Loucy (cell line): Measurements from ENCODE around the gene SYNRG.

ENCODE experiments used
- EZH2phosphoT487 ChIP-seq: fragments of 200-600 bp; IDR thresholded peaks from 2 replicates; pipeline ENCODE4 v1.6.1; 2018; ENCODE audit warnings: antibody characterized with exemption, mild to moderate bottlenecking, moderate library complexity, borderline replicate concordance
- TF ChIP-seq, protein P1 (sequence below): fragments of 200-600 bp; sonication (generic); conservative IDR thresholded peaks from 2 replicates; pipeline ENCODE4 v1.5.1; 2014; ENCODE audit warnings: mild to moderate bottlenecking, antibody characterized with exemption, low read length

- TF ChIP-seq, protein P1, sequence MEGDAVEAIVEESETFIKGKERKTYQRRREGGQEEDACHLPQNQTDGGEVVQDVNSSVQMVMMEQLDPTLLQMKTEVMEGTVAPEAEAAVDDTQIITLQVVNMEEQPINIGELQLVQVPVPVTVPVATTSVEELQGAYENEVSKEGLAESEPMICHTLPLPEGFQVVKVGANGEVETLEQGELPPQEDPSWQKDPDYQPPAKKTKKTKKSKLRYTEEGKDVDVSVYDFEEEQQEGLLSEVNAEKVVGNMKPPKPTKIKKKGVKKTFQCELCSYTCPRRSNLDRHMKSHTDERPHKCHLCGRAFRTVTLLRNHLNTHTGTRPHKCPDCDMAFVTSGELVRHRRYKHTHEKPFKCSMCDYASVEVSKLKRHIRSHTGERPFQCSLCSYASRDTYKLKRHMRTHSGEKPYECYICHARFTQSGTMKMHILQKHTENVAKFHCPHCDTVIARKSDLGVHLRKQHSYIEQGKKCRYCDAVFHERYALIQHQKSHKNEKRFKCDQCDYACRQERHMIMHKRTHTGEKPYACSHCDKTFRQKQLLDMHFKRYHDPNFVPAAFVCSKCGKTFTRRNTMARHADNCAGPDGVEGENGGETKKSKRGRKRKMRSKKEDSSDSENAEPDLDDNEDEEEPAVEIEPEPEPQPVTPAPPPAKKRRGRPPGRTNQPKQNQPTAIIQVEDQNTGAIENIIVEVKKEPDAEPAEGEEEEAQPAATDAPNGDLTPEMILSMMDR = no peak
- no peak for TF ChIP-seq EZH2phosphoT487
These were observed 39.3 kb upstream of the SYNRG start for GRCh38 chr17:37648555-37648954.
